AG04449 (cell line): ENCODE results near the gene ATXN7L1.
"Not testable (repeated sequence)": the region's sequence is repeated elsewhere in the genome, so short reads cannot be mapped to it uniquely, and the experiment has no call there.

Source experiments
- CTCF ChIA-PET: fragments of 350-600 bp; formaldehyde crosslinking; extraction: SDS; loops from one replicate; lab custom pipeline; 2021; ENCODE audit warnings: antibody characterized with exemption; lab: Yijun Ruan, JAX
- POLR2A ChIA-PET: fragments of 400-600, 350-600 bp; formaldehyde crosslinking; extraction: SDS; loops from one replicate; lab custom pipeline; 2020; ENCODE audit warnings: antibody characterized with exemption, inconsistent platforms; lab: Yijun Ruan, JAX
- DNase-seq: peaks from one replicate; pipeline ENCODE4 v3.0.0-alpha.2; 2010; ENCODE audit warnings: low read depth, low spot score
- H3K4me3 ChIP-seq: 2 replicates; pipeline ENCODE4 v1.5.1; 2011; ENCODE audit warnings: low read depth, mild to moderate bottlenecking, control low read depth, low read length
- CTCF ChIP-seq: IDR thresholded peaks from one replicate; pipeline ENCODE4 v1.5.1; 2011; ENCODE audit warnings: mild to moderate bottlenecking, moderate library complexity, low read length, control low read depth, inconsistent platforms; ENCODE audit not compliant: insufficient read depth; ENCODE audit errors: missing control alignments

Gene ATXN7L1

GRCh38 chr7:105794741-105795729, 81.4 kb downstream of the ATXN7L1 start:
- no peak for TF ChIP-seq CTCF
- no peak for DNase-seq
- POLR2A ChIA-PET: no interaction called here
- H3K4me3 ChIP-seq: no peak overlapping the region
- CTCF ChIA-PET: interaction anchor here (1.2 to 2.3 kb wide), 2 partner anchors 10 to 215 kb away, joined by 4 to 5 read pairs; no protein-coding TSS in a partner anchor

- CTCF ChIA-PET: interaction anchor here (1.6 kb wide), 1 partner anchor 10 kb away, joined by 4 read pairs; no protein-coding TSS in a partner anchor
- TF ChIP-seq CTCF: no peak
Measured at GRCh38 chr7:105792488-105793370, 83.7 kb downstream of the ATXN7L1 start.

GRCh38 chr7:105791926-105792325, 84.5 kb downstream of the ATXN7L1 start:
- ChIA-PET CTCF (interaction anchor here (1.6 kb wide), 1 partner anchor 10 kb away, joined by 4 read pairs; no protein-coding TSS in a partner anchor), POLR2A (no interaction called here)
- DNase-seq: no peak
- TF ChIP-seq CTCF: no peak
- no peak overlapping the region for H3K4me3 ChIP-seq

More at GRCh38 chr7:105792488-105793370, 83.7 kb downstream of the ATXN7L1 start:
- no peak for DNase-seq
- POLR2A ChIA-PET: no interaction called here
- no peak overlapping the region for H3K4me3 ChIP-seq

GRCh38 chr7:105790996-105791395, 85.4 kb downstream of the ATXN7L1 start:
- POLR2A ChIA-PET: no interaction called here
- CTCF ChIA-PET: no interaction called here
- no peak for DNase-seq
- H3K4me3 ChIP-seq: no peak overlapping the region
- TF ChIP-seq CTCF: no peak

GRCh38 chr7:105790452-105790851, 85.9 kb downstream of the ATXN7L1 start:
- CTCF ChIA-PET: not testable (repeated sequence)

GRCh38 chr7:105788816-105789349, 87.5 kb downstream of the ATXN7L1 start:
- CTCF ChIA-PET: no interaction called here
- no peak for TF ChIP-seq CTCF
- DNase-seq: no peak

More at GRCh38 chr7:105790452-105790851, 85.9 kb downstream of the ATXN7L1 start:
- H3K4me3 ChIP-seq, DNase-seq, POLR2A ChIA-PET: not testable (repeated sequence)

More at GRCh38 chr7:105788816-105789349, 87.5 kb downstream of the ATXN7L1 start:
- no peak overlapping the region for H3K4me3 ChIP-seq
- POLR2A ChIA-PET: no interaction called here
